ENCODE data around the gene LRRN4. TPM values are rescaled to one million over a fixed set of nuclear protein-coding genes. Genes with fewer than 3 reads are reported as not detected.

The LRRN4 gene
- total and polyA plus RNA-seq, 8 donors = 0.19 to 2.9 (median 1.1) TPM; not detected in 5

- peaks cover 2 to 58% (median 49%) of the 10 kb centered on the region in 4 donors for H3K36me3 ChIP-seq
- no peaks in the 10 kb centered on the region for H3K27me3 ChIP-seq
- no peak for TF ChIP-seq EP300 (IDR thresholded peaks at IDR 0.05)
- no peak for TF ChIP-seq POLR2A (IDR thresholded peaks at IDR 0.05)
- TF ChIP-seq POLR2AphosphoS5 (IDR thresholded peaks at IDR 0.05) = no peak
- no peak for TF ChIP-seq CTCF (IDR thresholded peaks at IDR 0.05)
- H3K4me3 ChIP-seq = no peak overlapping the region
- 91 to 94% (median 93%) methylated on average over 7 of the region's 7 CpGs for WGBS, 5 donors
- no peaks in the 10 kb centered on the region for H3K9me3 ChIP-seq
- H3K4me1 ChIP-seq = peaks cover 0 to 22% (median 12%) of the 10 kb centered on the region in 4 donors
- intact Hi-C loops (cut with DNase I; ENCODE audit: low total_unique reads) = no loop called here
- DNase-seq = no peak
- H3K27ac ChIP-seq = no peak overlapping the region
Measured at GRCh38 chr20:6017880-6018279, 36.0 kb downstream of the LRRN4 start.

GRCh38 chr20:6017467-6017866, 36.4 kb downstream of the LRRN4 start:
- no peak overlapping the region for H3K4me3 ChIP-seq
- H3K27me3 ChIP-seq = no peaks in the 10 kb centered on the region
- H3K27ac ChIP-seq = no peak overlapping the region
- no peak for DNase-seq
- peaks cover 2 to 59% (median 50%) of the 10 kb centered on the region in 4 donors for H3K36me3 ChIP-seq
- intact Hi-C loops (cut with DNase I; ENCODE audit: low total_unique reads) = no loop called here
- peaks cover 0 to 22% (median 12%) of the 10 kb centered on the region in 4 donors for H3K4me1 ChIP-seq
- H3K9me3 ChIP-seq = no peaks in the 10 kb centered on the region
- TF ChIP-seq EP300 (IDR thresholded peaks at IDR 0.05) = no peak
- TF ChIP-seq CTCF (IDR thresholded peaks at IDR 0.05) = no peak
- TF ChIP-seq POLR2A (IDR thresholded peaks at IDR 0.05) = no peak
- TF ChIP-seq POLR2AphosphoS5 (IDR thresholded peaks at IDR 0.05) = no peak

GRCh38 chr20:6014957-6015356, 38.9 kb downstream of the LRRN4 start:
- Histone ChIP-seq H3K36me3 (peaks cover 19 to 71% (median 69%) of the 10 kb centered on the region in 4 donors), H3K27me3 (no peaks in the 10 kb centered on the region), H3K4me1 (peaks cover 0 to 33% (median 12%) of the 10 kb centered on the region in 4 donors), H3K9me3 (no peaks in the 10 kb centered on the region), H3K4me3 (no peak overlapping the region), H3K27ac (no peak overlapping the region)
- intact Hi-C loops (cut with DNase I; ENCODE audit: low total_unique reads) = no loop called here
- WGBS, 5 donors = 70 to 85% (median 78%) methylated on average over 4 of the region's 4 CpGs
- DNase-seq = no peak
- TF ChIP-seq POLR2A (IDR thresholded peaks at IDR 0.05) (no peak), CTCF (IDR thresholded peaks at IDR 0.05) (no peak), POLR2AphosphoS5 (IDR thresholded peaks at IDR 0.05) (no peak), EP300 (IDR thresholded peaks at IDR 0.05) (no peak)

GRCh38 chr20:6014017-6014416, 39.8 kb downstream of the LRRN4 start:
- no peaks in the 10 kb centered on the region for H3K27me3 ChIP-seq
- intact Hi-C loops (cut with DNase I; ENCODE audit: low total_unique reads) = no loop called here
- WGBS, 5 donors = 66 to 80% (median 77%) methylated on average over 3 of the region's 3 CpGs
- TF ChIP-seq POLR2A (IDR thresholded peaks at IDR 0.05) (no peak), POLR2AphosphoS5 (IDR thresholded peaks at IDR 0.05) (no peak), EP300 (IDR thresholded peaks at IDR 0.05) (no peak), CTCF (IDR thresholded peaks at IDR 0.05) (no peak)
- no peak for DNase-seq
- H3K27ac ChIP-seq = peak overlapping the region in 1 of 5 donors; percentile 41
- no peak overlapping the region for H3K4me3 ChIP-seq
- H3K36me3 ChIP-seq = peaks cover 19 to 76% (median 73%) of the 10 kb centered on the region in 4 donors
- peaks cover 0 to 38% (median 19%) of the 10 kb centered on the region in 4 donors for H3K4me1 ChIP-seq
- H3K9me3 ChIP-seq = no peaks in the 10 kb centered on the region

Measured in stomach (tissue), 9 donors.